Stimulated activated effector memory CD8-positive, alpha-beta T cell treated with anti-CD3 and anti-CD28 coated beads, Interleukin-12 subunit alpha, Interleukin-12 subunit beta, amount 100 ng/mL, for 72 hours (primary cell): ENCODE data around the gene SIAH2.
"Not testable (repeated sequence)": the region's sequence is repeated elsewhere in the genome, so short reads cannot be mapped to it uniquely, and the experiment has no call there.

ENCODE experiments used
- ATAC-seq: fragments of 150-1000 bp; cut with Tn5 transposase; 2 replicates; pipeline ENCODE4 v1.10.0; 2021
- DNase-seq, 2 donors: peaks; one replicate each; pipeline ENCODE4 v3.0.0; 2021 to 2022; ENCODE audit warnings: low spot score in 2 of 2
- H3K27ac Mint-ChIP-seq: one replicate; pipeline ENCODE4 v1.8.0; 2022; ENCODE audit warnings: mild to moderate bottlenecking, mixed read lengths
- H3K36me3 Mint-ChIP-seq: one replicate; pipeline ENCODE4 v1.8.0; 2022; ENCODE audit warnings: mild to moderate bottlenecking, mixed read lengths
- H3K4me1 Mint-ChIP-seq: one replicate; pipeline ENCODE4 v1.8.0; 2022; ENCODE audit warnings: mixed read lengths
- H3K4me3 Mint-ChIP-seq: one replicate; pipeline ENCODE4 v1.8.0; 2022; ENCODE audit warnings: mild to moderate bottlenecking, mixed read lengths
- H3K9me3 Mint-ChIP-seq: one replicate; pipeline ENCODE4 v1.8.0; 2022; ENCODE audit warnings: mixed read lengths

Gene SIAH2, protein sequence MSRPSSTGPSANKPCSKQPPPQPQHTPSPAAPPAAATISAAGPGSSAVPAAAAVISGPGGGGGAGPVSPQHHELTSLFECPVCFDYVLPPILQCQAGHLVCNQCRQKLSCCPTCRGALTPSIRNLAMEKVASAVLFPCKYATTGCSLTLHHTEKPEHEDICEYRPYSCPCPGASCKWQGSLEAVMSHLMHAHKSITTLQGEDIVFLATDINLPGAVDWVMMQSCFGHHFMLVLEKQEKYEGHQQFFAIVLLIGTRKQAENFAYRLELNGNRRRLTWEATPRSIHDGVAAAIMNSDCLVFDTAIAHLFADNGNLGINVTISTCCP

GRCh38 chr3:150763122-150763840 lies at the start of gene SIAH2:
Gene SIAH2, minus strand, starts transcription at chr3:150763169. Its CDS starts 320 bp downstream, at chr3:150762849.
- H3K4me1 Mint-ChIP-seq: peaks cover 55% of the 10 kb centered on the region
- ATAC-seq (peak; percentile 85), DNase-seq (peak; percentile 81 to 95)
- H3K4me3 Mint-ChIP-seq: peak within 1 kb of the TSS; percentile 93
- H3K9me3 Mint-ChIP-seq: no peaks in the 10 kb centered on the region
- peak within 1 kb of the TSS; percentile 97 for H3K27ac Mint-ChIP-seq
- peaks cover 62% of the 10 kb centered on the region for H3K36me3 Mint-ChIP-seq

DNA sequence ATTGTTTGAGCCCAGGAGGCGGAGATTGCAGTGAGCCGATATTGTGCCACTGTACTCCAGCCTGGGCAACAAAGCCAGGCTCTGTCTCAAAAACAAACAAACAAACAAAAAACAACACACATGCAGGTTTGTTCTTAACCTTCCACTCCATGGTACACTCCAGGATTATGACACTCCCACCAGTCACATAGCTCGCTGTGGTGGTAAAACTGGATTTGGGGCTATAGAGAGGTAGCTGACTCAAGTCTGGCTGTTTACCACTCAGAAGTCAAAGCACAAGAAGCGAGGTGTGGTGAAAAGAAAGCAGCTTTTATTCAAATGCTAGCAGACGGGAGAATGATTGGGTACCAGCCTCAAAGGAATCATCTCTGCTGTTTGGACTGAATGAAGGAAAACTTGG lies 49.0 kb upstream of the SIAH2 start:
- Mint-ChIP-seq H3K27ac (no peak overlapping the region), H3K36me3 (no peaks in the 10 kb centered on the region), H3K9me3 (no peaks in the 10 kb centered on the region), H3K4me3 (no peak overlapping the region), H3K4me1 (no peaks in the 10 kb centered on the region)
- DNase-seq (peak in 1 of 2 donors; percentile 26), ATAC-seq (no peak)

GRCh38 chr3:150810641-150811040 lies 47.7 kb upstream of the SIAH2 start:
- ATAC-seq: no peak

DNA sequence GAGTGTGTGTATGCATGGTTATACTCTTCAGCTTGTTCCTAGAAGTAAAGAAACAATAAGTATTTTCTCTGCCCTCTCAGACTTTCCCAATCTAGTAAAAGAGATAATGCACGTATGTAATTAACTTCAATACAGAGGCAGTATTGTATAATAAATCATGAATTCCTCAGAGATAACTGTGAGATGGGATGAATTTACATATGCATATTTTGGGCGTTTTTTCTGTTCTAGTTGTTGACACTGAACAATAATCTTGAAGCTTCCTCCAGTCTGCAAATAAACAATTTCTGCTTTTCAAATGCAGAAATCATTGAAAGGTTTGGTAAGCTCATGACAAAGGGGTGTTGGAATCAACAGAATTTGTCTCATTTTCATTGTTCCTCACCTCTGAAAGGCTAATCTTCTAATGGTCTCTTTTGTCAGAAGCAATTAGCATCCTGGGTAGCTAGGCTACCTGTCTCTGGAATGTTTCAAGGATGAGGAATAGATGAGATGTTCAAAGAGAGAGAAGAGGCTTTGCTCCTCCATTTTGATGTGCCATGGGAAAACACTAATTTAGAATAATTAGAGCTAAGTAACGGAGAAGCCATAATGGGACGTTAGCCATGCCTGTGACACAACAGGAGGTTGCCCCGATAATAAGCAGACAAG lies 43.3 kb upstream of the SIAH2 start:
- Mint-ChIP-seq H3K36me3 (no peaks in the 10 kb centered on the region), H3K4me3 (no peak overlapping the region), H3K4me1 (no peaks in the 10 kb centered on the region), H3K27ac (no peak overlapping the region), H3K9me3 (no peaks in the 10 kb centered on the region)
- ATAC-seq: no peak
- no peak for DNase-seq

More at GRCh38 chr3:150810641-150811040, 47.7 kb upstream of the SIAH2 start:
- Mint-ChIP-seq H3K4me3 (no peak overlapping the region), H3K27ac (no peak overlapping the region), H3K4me1 (no peaks in the 10 kb centered on the region), H3K9me3 (no peaks in the 10 kb centered on the region), H3K36me3 (no peaks in the 10 kb centered on the region)
- no peak for DNase-seq

- H3K4me1 Mint-ChIP-seq: no peaks in the 10 kb centered on the region
- H3K4me3 Mint-ChIP-seq: no peak overlapping the region
- DNase-seq: peak in 1 of 2 donors; percentile 28
- H3K36me3 Mint-ChIP-seq: no peaks in the 10 kb centered on the region
- no peak overlapping the region for H3K27ac Mint-ChIP-seq
- H3K9me3 Mint-ChIP-seq: no peaks in the 10 kb centered on the region
- ATAC-seq: no peak
These were observed 42.4 kb upstream of the SIAH2 start for GRCh38 chr3:150805354-150805753.

GRCh38 chr3:150803440-150803985 lies 40.5 kb upstream of the SIAH2 start:
- H3K4me3 Mint-ChIP-seq: no peak overlapping the region
- no peak for ATAC-seq
- no peaks in the 10 kb centered on the region for H3K36me3 Mint-ChIP-seq
- H3K27ac Mint-ChIP-seq: no peak overlapping the region
- no peaks in the 10 kb centered on the region for H3K4me1 Mint-ChIP-seq
- H3K9me3 Mint-ChIP-seq: no peaks in the 10 kb centered on the region
- DNase-seq: peak in 1 of 2 donors; percentile 38

DNA sequence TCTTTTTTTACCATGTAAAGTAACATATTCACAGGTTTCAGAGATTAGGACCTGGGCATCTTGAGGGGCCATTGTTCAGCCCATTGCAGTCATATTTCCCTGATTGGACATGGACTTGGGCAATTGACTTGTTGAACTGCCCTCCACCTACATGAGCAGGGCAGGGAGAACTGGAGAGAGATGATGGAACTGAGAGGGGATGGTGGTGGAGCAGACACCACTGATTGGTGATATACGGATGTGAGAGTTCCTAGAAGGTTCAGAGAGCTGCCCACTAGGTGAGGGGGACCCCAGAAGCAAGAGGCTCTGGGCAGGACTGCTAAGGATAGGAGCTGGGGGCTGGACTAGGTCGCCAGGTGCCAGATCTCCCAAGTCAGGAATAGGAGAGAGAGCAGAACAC lies 37.8 kb upstream of the SIAH2 start:
- peaks cover 7% of the 10 kb centered on the region for H3K4me1 Mint-ChIP-seq
- H3K4me3 Mint-ChIP-seq: no peak overlapping the region
- no peaks in the 10 kb centered on the region for H3K36me3 Mint-ChIP-seq
- peak in 1 of 2 donors; percentile 36 for DNase-seq
- H3K9me3 Mint-ChIP-seq: no peaks in the 10 kb centered on the region
- no peak overlapping the region for H3K27ac Mint-ChIP-seq
- ATAC-seq: no peak

DNA sequence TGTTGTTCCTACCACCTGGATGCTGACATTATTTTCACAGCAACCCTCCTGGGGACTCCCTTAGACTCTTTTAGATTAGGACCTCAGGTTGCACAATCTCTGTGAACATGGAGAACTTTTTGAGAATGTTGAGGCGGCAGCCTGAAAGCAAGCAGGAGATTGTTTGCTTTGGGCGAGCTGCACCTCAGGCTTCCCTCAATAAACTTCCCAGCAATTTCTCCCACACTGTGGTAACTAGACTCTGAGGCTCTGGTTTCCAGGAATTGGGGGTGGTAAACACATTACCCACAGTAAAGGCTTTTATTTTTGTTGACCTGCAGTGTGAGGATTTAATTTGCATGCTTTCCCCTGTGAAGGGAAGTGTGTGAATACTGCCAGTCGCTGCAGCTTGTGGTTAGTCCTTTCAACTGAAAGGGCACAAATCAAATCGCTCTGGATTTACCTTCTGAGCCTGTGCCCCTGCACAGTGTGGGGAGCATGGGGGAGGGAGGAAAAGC lies 35.2 kb upstream of the SIAH2 start:
- no peaks in the 10 kb centered on the region for H3K9me3 Mint-ChIP-seq
- H3K4me1 Mint-ChIP-seq: peaks cover 7% of the 10 kb centered on the region
- no peak overlapping the region for H3K27ac Mint-ChIP-seq
- H3K4me3 Mint-ChIP-seq: no peak overlapping the region
- DNase-seq (peak in 1 of 2 donors; percentile 42), ATAC-seq (peak; percentile 24)
- H3K36me3 Mint-ChIP-seq: no peaks in the 10 kb centered on the region

- ATAC-seq (peak; percentile 83), DNase-seq (peak in 1 of 2 donors; percentile 41)
- H3K36me3 Mint-ChIP-seq: no peaks in the 10 kb centered on the region
- H3K4me3 Mint-ChIP-seq: no peak overlapping the region
- H3K9me3 Mint-ChIP-seq: no peaks in the 10 kb centered on the region
- peaks cover 7% of the 10 kb centered on the region for H3K4me1 Mint-ChIP-seq
- peak overlapping the region; percentile 48 for H3K27ac Mint-ChIP-seq
These were observed 34.2 kb upstream of the SIAH2 start for GRCh38 chr3:150797155-150797554.

DNA sequence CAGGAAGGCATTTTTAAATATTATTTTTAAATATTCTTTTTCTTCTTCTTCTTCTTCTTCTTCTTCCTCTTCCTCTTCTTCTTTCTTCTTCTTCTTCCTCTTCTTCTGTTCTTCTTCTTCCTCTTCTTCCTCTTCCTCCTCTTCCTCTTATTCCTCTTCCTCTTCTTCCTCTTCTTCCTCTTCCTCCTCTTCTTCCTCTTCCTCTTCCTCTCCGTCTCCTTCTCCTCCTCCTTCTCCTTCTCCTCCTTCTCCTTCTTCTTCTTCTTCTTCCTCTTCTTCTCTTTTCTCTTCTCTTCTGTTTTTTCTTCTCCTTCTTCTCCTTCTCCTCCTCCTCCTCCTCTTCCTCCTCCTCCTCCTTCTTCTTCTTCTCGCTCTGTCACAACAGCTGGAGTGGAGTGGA lies 33.6 kb upstream of the SIAH2 start:
- not testable (repeated sequence) for H3K4me3 Mint-ChIP-seq, DNase-seq, H3K4me1 Mint-ChIP-seq, H3K36me3 Mint-ChIP-seq, ATAC-seq, H3K9me3 Mint-ChIP-seq
- H3K27ac Mint-ChIP-seq: peak overlapping the region; percentile 48

GRCh38 chr3:150793641-150794040 lies 30.7 kb upstream of the SIAH2 start:
- ATAC-seq (no peak), DNase-seq (no peak)
- no peaks in the 10 kb centered on the region for H3K9me3 Mint-ChIP-seq
- H3K36me3 Mint-ChIP-seq: no peaks in the 10 kb centered on the region
- H3K4me3 Mint-ChIP-seq: no peak overlapping the region
- H3K27ac Mint-ChIP-seq: no peak overlapping the region
- peaks cover 7% of the 10 kb centered on the region for H3K4me1 Mint-ChIP-seq

GRCh38 chr3:150790629-150791028 lies 27.7 kb upstream of the SIAH2 start:
- no peaks in the 10 kb centered on the region for H3K36me3 Mint-ChIP-seq
- no peak overlapping the region for H3K4me3 Mint-ChIP-seq
- H3K4me1 Mint-ChIP-seq: peaks cover 18% of the 10 kb centered on the region
- no peak overlapping the region for H3K27ac Mint-ChIP-seq
- H3K9me3 Mint-ChIP-seq: no peaks in the 10 kb centered on the region
- DNase-seq (no peak), ATAC-seq (no peak)

DNA sequence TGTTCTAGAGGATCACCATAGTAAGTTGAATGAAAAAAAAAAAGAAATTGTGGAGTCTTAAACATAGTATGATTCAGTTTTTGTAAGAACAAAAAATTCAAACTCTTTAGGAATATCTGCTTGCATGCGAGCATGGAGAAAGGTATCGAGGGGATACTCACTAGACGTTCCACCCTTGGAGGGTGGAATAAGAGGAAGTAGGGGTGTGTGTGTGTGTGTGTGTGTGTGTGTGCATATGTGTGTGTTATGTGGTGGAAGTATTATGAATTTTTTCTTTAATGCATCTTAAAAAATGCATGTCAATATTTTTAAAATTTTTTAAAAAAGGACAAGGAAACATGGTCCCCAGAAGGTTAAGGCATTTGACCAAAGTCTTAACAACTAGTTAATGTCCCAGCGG lies 26.5 kb upstream of the SIAH2 start:
- Mint-ChIP-seq H3K4me3 (no peak overlapping the region), H3K36me3 (peaks cover 1% of the 10 kb centered on the region), H3K27ac (no peak overlapping the region), H3K4me1 (peaks cover 30% of the 10 kb centered on the region), H3K9me3 (no peaks in the 10 kb centered on the region)
- no peak for ATAC-seq
- no peak for DNase-seq

DNA sequence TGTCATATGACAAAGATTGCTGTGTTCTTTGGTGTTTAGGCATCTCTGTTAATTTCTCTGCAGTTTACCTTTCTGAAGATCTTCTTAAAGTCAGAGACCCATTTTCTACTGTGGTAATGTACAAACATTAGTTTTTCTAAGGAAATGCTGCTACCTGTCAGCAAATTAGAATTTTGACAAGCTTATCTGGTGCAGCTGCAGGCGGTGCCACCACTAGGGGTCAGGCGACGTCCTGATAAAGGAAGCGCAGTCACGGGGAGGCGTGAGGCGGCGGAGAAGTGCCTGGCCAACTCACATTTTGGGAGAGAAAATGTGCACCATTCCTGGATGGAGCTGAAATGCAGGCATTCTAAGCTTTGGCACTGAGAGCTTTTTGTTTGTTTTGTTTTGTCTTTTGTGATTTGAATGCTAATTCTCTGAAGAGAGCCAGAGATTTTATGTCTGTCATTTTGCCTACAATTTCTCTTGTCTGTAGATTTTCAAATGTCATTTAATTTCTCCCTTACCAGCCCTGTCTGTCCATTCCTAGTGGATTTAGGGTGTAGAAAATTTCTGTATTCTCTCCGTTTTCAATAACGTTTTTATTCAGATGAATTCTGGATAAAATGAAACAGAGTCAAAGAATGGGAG lies 24.9 kb upstream of the SIAH2 start:
- peaks cover 5% of the 10 kb centered on the region for H3K36me3 Mint-ChIP-seq
- no peak overlapping the region for H3K27ac Mint-ChIP-seq
- peaks cover 46% of the 10 kb centered on the region for H3K4me1 Mint-ChIP-seq
- ATAC-seq (peak; percentile 61), DNase-seq (peak; percentile 66 to 85)
- H3K9me3 Mint-ChIP-seq: no peaks in the 10 kb centered on the region
- H3K4me3 Mint-ChIP-seq: no peak overlapping the region

- H3K4me3 Mint-ChIP-seq: no peak overlapping the region
- peaks cover 54% of the 10 kb centered on the region for H3K4me1 Mint-ChIP-seq
These were observed 23.8 kb upstream of the SIAH2 start for GRCh38 chr3:150786791-150787190.

More at GRCh38 chr3:150786791-150787190, 23.8 kb upstream of the SIAH2 start:
- H3K27ac Mint-ChIP-seq: peak overlapping the region; percentile 98
- no peak for DNase-seq
- ATAC-seq: peak; percentile 52
- no peaks in the 10 kb centered on the region for H3K9me3 Mint-ChIP-seq
- H3K36me3 Mint-ChIP-seq: peaks cover 5% of the 10 kb centered on the region
